ENCODE measurements around the gene HMOX1.

HMOX1 gene

GRCh38 chr22:35397095-35397904 lies 16.4 kb downstream of the HMOX1 start:
- DNase-seq (ENCODE audit: low spot score), result no peak
- TF ChIP-seq CTCF (IDR thresholded peaks at IDR 0.05), result no peak
- H3K27ac ChIP-seq, result peak overlapping the region in 1 of 2 donors; percentile 17

GRCh38 chr22:35398591-35398973 lies 17.7 kb downstream of the HMOX1 start:
- H3K4me3 ChIP-seq, result no peak overlapping the region
- DNase-seq (ENCODE audit: low spot score), result no peak
- no peak for TF ChIP-seq CTCF (IDR thresholded peaks at IDR 0.05)

More at GRCh38 chr22:35397095-35397904, 16.4 kb downstream of the HMOX1 start:
- H3K4me3 ChIP-seq, result no peak overlapping the region

GRCh38 chr22:35399114-35399677 lies 18.3 kb downstream of the HMOX1 start:
- no peak for DNase-seq (ENCODE audit: low spot score)
- TF ChIP-seq CTCF (IDR thresholded peaks at IDR 0.05), result no peak
- peak overlapping the region; percentile 81 for H3K4me3 ChIP-seq
- H3K27ac ChIP-seq, result no peak overlapping the region

More at GRCh38 chr22:35398591-35398973, 17.7 kb downstream of the HMOX1 start:
- no peak overlapping the region for H3K27ac ChIP-seq

GRCh38 chr22:35399678-35400500 lies 19.0 kb downstream of the HMOX1 start, which contains the start of gene MCM5:
Gene MCM5 (plus strand): TSS chr22:35400140. CDS start chr22:35400439, 299 bp downstream.
- H3K4me3 ChIP-seq, result peak within 1 kb of the TSS; percentile 81
- no peak for TF ChIP-seq CTCF (IDR thresholded peaks at IDR 0.05)
- H3K27ac ChIP-seq, result peak within 1 kb of the TSS; percentile 4 to 40
- peak; percentile 97 for DNase-seq (ENCODE audit: low spot score)

GRCh38 chr22:35400501-35400790 lies 19.6 kb downstream of the HMOX1 start:
- peak overlapping the region; percentile 81 for H3K4me3 ChIP-seq
- no peak for DNase-seq (ENCODE audit: low spot score)
- no peak for TF ChIP-seq CTCF (IDR thresholded peaks at IDR 0.05)
- peak overlapping the region; percentile 4 to 40 for H3K27ac ChIP-seq

- no peak overlapping the region for H3K4me3 ChIP-seq
- H3K27ac ChIP-seq, result no peak overlapping the region
- no peak for TF ChIP-seq CTCF (IDR thresholded peaks at IDR 0.05)
- no peak for DNase-seq (ENCODE audit: low spot score)
Measured at GRCh38 chr22:35401863-35402262, 21.0 kb downstream of the HMOX1 start.

Measured in coronary artery (tissue), 2 donors.